GM21786 (cell line): ENCODE results near the gene PRDM15.

ENCODE experiments used
- ATAC-seq: cut with Tn5 transposase; IDR thresholded peaks from one replicate; pipeline ENCODE4 v1.9.1; 2021; ENCODE audit not compliant: unreplicated experiment

The PRDM15 gene

GRCh38 chr21:41864311-41865001 lies 14.7 kb downstream of the PRDM15 start:
- ATAC-seq: no peak

- ATAC-seq: no peak
These were observed 15.8 kb downstream of the PRDM15 start for GRCh38 chr21:41863439-41863740.

GRCh38 chr21:41861987-41862386 lies 17.2 kb downstream of the PRDM15 start:
- no peak for ATAC-seq

GRCh38 chr21:41861255-41861654 lies 17.9 kb downstream of the PRDM15 start:
- no peak for ATAC-seq

- ATAC-seq: no peak
These were observed 19.7 kb downstream of the PRDM15 start for GRCh38 chr21:41859297-41859980.

GRCh38 chr21:41858466-41859296 lies 20.5 kb downstream of the PRDM15 start:
- ATAC-seq: no peak

GRCh38 chr21:41857771-41858300 lies 21.3 kb downstream of the PRDM15 start:
- no peak for ATAC-seq

- ATAC-seq: no peak
These were observed 22.6 kb downstream of the PRDM15 start for GRCh38 chr21:41856572-41856971.

GRCh38 chr21:41854426-41854995 lies 24.6 kb downstream of the PRDM15 start:
- no peak for ATAC-seq

GRCh38 chr21:41852929-41853320 lies 26.2 kb downstream of the PRDM15 start:
- ATAC-seq: no peak

GRCh38 chr21:41852151-41852928 lies 26.8 kb downstream of the PRDM15 start:
- ATAC-seq: no peak

- ATAC-seq: no peak
These were observed 27.9 kb downstream of the PRDM15 start for GRCh38 chr21:41851090-41851790.

- ATAC-seq: no peak
These were observed 29.1 kb downstream of the PRDM15 start for GRCh38 chr21:41850085-41850484.

- no peak for ATAC-seq
These were observed 30.1 kb downstream of the PRDM15 start for GRCh38 chr21:41848958-41849580.

GRCh38 chr21:41848533-41848932 lies 30.6 kb downstream of the PRDM15 start:
- no peak for ATAC-seq

- ATAC-seq: no peak
These were observed 31.9 kb downstream of the PRDM15 start for GRCh38 chr21:41847066-41847804.

- ATAC-seq: no peak
These were observed 32.6 kb downstream of the PRDM15 start for GRCh38 chr21:41846536-41846935.

- no peak for ATAC-seq
These were observed 33.2 kb downstream of the PRDM15 start for GRCh38 chr21:41846033-41846317.
